ENCODE measurements around the gene ACSL5. TPM values are rescaled to one million over a fixed set of nuclear protein-coding genes. Genes with fewer than 3 reads are reported as not detected.
"Not testable (repeated sequence)": the region's sequence is repeated elsewhere in the genome, so short reads cannot be mapped to it uniquely, and the experiment has no call there.

Gene ACSL5
- total RNA-seq, 1 donor from 2014 or later, result not detected

GRCh38 chr10:112382515-112383235, 8.8 kb downstream of the ACSL5 start:
- Mint-ChIP-seq H3K27me3 (ENCODE audit: low read depth) (no peaks in the 10 kb centered on the region), H3K9me3 (no peaks in the 10 kb centered on the region), H3K27ac (no peak overlapping the region), H3K4me1 (peaks cover 3% of the 10 kb centered on the region), H3K4me3 (no peak overlapping the region), H3K36me3 (no peaks in the 10 kb centered on the region)
- no peak for DNase-seq (ENCODE audit: low spot score in 2 of 2, unreplicated experiment in 2 of 2)
- TF ChIP-seq CTCF (IDR thresholded peaks at IDR 0.05; ENCODE audit: unreplicated experiment), result no peak

GRCh38 chr10:112383325-112383724, 9.4 kb downstream of the ACSL5 start:
- Mint-ChIP-seq H3K4me1 (peaks cover 3% of the 10 kb centered on the region), H3K4me3 (no peak overlapping the region), H3K9me3 (no peaks in the 10 kb centered on the region), H3K27me3 (ENCODE audit: low read depth) (no peaks in the 10 kb centered on the region), H3K27ac (no peak overlapping the region), H3K36me3 (no peaks in the 10 kb centered on the region)
- no peak for DNase-seq (ENCODE audit: low spot score in 2 of 2, unreplicated experiment in 2 of 2)
- TF ChIP-seq CTCF (IDR thresholded peaks at IDR 0.05; ENCODE audit: unreplicated experiment), result no peak

GRCh38 chr10:112384141-112384540, 10.2 kb downstream of the ACSL5 start:
- DNase-seq (ENCODE audit: low spot score in 2 of 2, unreplicated experiment in 2 of 2), result no peak
- Mint-ChIP-seq H3K36me3 (no peaks in the 10 kb centered on the region), H3K9me3 (no peaks in the 10 kb centered on the region), H3K27me3 (ENCODE audit: low read depth) (peaks cover 2% of the 10 kb centered on the region), H3K27ac (no peak overlapping the region), H3K4me3 (no peak overlapping the region), H3K4me1 (peaks cover 3% of the 10 kb centered on the region)
- no peak for TF ChIP-seq CTCF (IDR thresholded peaks at IDR 0.05; ENCODE audit: unreplicated experiment)

GRCh38 chr10:112385201-112385600, 11.3 kb downstream of the ACSL5 start:
- H3K9me3 Mint-ChIP-seq, result no peaks in the 10 kb centered on the region
- peaks cover 2% of the 10 kb centered on the region for H3K27me3 Mint-ChIP-seq (ENCODE audit: low read depth)
- DNase-seq (ENCODE audit: low spot score in 2 of 2, unreplicated experiment in 2 of 2), result no peak
- no peak overlapping the region for H3K4me3 Mint-ChIP-seq
- no peak overlapping the region for H3K27ac Mint-ChIP-seq
- H3K36me3 Mint-ChIP-seq, result no peaks in the 10 kb centered on the region
- no peak for TF ChIP-seq CTCF (IDR thresholded peaks at IDR 0.05; ENCODE audit: unreplicated experiment)
- peaks cover 3% of the 10 kb centered on the region for H3K4me1 Mint-ChIP-seq

- DNase-seq (ENCODE audit: low spot score in 2 of 2, unreplicated experiment in 2 of 2); H3K27ac Mint-ChIP-seq; H3K9me3 Mint-ChIP-seq; H3K4me1 Mint-ChIP-seq; H3K36me3 Mint-ChIP-seq; H3K4me3 Mint-ChIP-seq; H3K27me3 Mint-ChIP-seq (ENCODE audit: low read depth): not testable (repeated sequence)
These were observed 14.1 kb downstream of the ACSL5 start for GRCh38 chr10:112388056-112388455.

- no peak for TF ChIP-seq CTCF (IDR thresholded peaks at IDR 0.05; ENCODE audit: unreplicated experiment)
- H3K4me1 Mint-ChIP-seq, result peaks cover under 1% of the 10 kb centered on the region
- H3K27me3 Mint-ChIP-seq (ENCODE audit: low read depth), result peaks cover 6% of the 10 kb centered on the region
These were observed 14.6 kb downstream of the ACSL5 start for GRCh38 chr10:112388548-112388947.

More at GRCh38 chr10:112388548-112388947, 14.6 kb downstream of the ACSL5 start:
- no peaks in the 10 kb centered on the region for H3K9me3 Mint-ChIP-seq
- no peak overlapping the region for H3K27ac Mint-ChIP-seq
- no peak overlapping the region for H3K4me3 Mint-ChIP-seq
- no peak for DNase-seq (ENCODE audit: low spot score in 2 of 2, unreplicated experiment in 2 of 2)
- no peaks in the 10 kb centered on the region for H3K36me3 Mint-ChIP-seq

Data from mesothelial cell of epicardium (in vitro differentiated cells).